HG02763 (cell line): ENCODE measurements around the gene KCNG2.

Experiments
- ATAC-seq: cut with Tn5 transposase; IDR thresholded peaks from one replicate; pipeline ENCODE4 v1.9.1; 2021; ENCODE audit warnings: mild to moderate bottlenecking, moderate library complexity; ENCODE audit not compliant: unreplicated experiment

The KCNG2 gene

GRCh38 chr18:79784965-79785770, 12.6 kb upstream of the KCNG2 start:
- ATAC-seq = no peak

DNA sequence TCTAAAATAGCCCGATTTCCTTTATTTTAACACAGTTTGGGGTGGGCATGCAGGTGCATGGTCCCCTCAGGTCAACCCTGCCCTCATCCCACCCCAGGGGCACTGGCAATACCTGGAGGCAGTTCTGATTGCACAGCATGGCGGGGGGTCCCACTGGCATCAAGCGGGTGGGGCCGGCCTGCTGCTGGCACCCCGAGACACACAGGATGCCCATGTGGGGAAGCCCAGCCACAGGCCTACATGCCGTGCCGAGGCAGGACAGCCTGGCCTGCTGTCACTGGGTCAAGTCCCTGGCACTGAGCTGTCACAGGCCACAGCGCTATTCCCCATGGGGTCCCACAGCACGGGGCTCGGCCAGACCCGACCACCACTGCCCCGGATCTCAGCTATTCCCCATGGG, 11.9 kb upstream of the KCNG2 start:
- ATAC-seq = no peak

DNA sequence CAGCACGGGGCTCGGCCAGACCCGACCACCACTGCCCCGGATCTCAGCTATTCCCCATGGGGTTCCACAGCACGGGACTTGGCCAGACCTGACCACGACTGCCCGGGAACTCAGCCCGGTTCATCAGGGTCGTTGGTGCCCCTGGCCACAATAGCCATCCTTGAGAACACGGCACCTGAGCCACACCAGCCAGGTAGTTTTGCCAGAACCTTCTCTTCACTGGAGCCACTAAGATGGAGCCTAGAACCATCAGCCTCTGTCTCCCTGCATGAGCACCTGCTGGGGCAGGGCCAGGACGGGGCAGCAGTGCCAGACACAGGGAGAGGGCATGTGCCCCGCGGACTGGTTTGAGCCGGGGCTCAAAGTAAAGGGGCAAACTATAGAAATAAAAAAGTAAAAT, 11.4 kb upstream of the KCNG2 start:
- no peak for ATAC-seq

- ATAC-seq = no peak
Observed at GRCh38 chr18:79786786-79787526, 10.8 kb upstream of the KCNG2 start.

DNA sequence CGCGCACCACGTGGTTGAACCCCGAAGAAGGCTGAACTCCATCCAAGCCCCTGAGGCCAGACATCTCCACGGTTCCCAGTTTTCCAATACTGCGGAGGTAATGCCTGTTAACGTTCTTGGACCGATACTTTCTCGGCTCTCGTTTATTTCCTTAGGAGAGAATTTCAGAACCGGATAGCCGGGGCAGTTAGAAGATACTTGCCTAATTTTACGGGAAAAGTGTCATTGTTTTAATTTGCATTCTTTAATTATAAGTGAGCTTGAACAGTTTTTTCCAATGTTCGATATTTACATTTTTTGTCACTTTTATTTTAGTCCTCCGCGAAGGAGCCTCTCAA, 10.2 kb upstream of the KCNG2 start:
- ATAC-seq = no peak

DNA sequence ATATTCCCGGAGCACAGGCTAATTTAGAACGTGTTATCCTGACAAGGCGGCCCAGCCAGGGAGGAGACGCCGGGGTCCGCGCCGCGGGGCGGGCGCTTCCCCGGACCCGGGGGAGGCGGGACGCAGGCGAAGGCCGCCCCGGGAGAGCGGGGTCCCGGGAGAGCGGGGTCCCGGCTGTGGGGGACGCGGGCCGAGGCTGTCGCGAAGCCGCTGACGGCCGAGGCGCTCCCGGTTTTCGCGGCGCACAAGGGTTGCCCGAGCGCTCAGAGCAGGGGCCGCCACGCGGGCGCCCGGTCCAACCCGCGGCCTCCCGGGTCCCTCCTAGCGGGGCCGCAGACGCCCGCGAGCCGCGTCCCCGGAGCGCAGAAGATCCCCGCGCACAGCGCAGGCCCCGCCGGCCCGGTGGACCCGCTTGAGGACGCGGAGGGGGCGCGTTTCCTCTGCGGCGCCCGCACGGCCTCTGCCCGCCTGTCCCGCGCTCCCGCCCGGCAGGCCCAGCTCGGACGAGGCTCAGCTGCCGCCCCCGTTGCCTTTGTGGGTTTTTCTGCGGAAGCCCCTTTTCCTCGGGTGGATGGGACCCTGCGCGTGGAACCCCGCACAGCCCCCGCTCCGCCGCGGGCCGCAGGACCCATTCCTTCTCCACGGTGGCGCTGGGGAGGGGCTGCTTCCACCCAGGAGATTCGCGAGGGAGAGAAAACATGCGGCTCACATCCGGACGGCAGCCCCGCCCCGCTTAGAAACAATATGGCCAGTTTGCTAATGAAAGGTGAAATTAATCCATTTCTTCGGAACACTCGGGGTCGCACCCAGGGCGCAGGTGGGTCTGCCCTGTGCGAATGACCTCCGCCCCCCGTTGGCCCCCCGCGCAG, 9.6 kb upstream of the KCNG2 start:
- ATAC-seq = no peak

DNA sequence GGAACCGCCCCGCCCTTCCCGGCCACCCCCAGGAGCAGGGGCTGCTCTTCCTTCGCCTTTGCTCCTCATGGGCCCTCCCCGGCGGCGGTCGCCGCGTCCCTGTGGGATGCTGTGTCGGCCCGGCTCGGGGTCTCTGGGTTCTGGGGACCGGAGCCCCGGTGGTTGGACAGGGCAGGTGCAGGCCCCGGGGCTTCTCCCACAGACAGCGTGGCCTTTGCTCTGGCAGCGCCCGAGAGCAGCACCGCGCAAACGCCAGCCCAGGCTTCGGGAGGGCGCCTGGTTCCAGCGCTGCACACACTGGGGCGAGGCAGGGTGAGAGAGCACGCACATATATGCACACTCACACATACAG, 9.0 kb upstream of the KCNG2 start:
- no peak for ATAC-seq

DNA sequence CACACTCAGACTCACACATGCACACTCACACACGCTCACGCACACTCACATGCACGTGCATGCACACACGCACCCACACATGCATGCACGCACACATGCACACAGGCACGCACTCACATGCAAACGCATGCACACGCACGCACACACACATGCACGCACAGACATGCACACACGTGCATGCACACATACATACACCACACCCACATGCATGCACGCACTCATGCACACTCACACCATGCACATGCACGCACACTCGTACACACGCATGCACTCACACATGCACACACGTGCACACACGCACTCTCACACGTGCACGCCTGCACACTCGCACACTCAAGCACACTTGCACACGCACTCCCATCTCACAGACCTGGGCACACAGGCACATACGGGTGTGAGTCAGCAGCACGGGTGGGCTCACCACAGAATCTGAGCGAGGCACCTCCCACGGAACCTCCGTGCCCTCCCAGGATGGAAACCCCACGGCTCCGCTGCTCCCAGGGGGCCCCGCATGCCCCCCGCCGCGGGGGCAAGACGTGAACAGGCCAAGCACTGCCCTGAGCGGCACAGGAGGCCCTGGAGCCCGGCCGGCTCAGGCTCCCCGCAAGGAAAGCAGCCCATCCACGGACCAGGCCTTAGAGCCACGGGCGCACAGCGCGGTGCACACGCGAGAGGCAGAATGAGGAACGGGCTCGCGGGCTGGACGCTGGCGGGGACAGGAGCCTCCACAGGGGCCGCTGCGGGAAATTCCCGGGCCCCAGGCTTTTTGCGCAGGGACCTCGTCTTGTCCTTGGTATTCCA, 8.4 kb upstream of the KCNG2 start:
- no peak for ATAC-seq

DNA sequence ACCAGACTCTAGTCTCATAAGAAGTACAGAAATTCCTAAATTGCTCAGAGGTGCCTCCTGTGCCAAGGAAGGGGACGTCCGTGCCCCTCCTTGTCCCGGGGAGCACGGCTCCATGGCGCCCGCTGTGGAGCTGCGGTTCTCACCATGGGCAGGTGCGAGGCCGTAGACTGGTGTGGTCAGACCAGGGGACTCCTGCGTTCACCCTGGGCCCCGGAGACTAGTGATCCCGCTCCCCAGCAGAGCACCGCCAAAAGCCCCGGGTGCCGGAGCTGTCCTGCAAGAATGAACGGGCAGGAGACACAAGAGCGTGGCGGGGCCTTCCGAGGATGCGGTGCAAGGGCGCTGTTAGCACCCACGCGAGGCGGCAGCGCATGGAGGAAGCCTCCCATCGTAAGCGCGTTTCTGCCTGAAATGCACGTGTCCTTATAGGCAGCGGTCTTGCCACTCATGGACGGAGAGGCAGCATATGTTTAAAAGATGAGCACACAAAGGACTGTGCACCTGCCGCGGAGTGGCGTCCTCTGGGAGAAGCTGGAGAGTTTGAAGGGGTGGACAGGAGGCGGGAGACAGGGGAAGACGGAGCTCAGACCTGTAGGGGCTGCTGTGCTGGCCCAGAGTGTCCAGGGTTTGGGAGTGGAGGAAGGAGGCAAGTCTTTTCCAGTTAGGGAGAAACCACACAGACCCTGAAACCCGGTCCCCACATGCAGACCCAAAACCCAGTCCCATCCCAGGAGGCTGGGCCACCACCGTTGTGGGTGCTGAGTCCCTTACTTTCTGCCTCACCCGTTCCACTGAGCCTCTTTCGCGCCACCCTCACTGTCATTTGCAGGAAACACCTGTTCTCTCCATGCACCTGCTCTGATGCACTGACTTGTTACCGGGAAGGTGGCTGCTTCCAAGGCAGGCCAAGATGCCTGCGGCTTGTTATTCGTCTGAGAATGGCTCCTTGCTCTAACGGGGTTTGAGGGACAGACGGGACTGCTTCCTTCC, 7.5 kb upstream of the KCNG2 start:
- no peak for ATAC-seq

GRCh38 chr18:79790996-79791972, 6.5 kb upstream of the KCNG2 start:
- no peak for ATAC-seq

DNA sequence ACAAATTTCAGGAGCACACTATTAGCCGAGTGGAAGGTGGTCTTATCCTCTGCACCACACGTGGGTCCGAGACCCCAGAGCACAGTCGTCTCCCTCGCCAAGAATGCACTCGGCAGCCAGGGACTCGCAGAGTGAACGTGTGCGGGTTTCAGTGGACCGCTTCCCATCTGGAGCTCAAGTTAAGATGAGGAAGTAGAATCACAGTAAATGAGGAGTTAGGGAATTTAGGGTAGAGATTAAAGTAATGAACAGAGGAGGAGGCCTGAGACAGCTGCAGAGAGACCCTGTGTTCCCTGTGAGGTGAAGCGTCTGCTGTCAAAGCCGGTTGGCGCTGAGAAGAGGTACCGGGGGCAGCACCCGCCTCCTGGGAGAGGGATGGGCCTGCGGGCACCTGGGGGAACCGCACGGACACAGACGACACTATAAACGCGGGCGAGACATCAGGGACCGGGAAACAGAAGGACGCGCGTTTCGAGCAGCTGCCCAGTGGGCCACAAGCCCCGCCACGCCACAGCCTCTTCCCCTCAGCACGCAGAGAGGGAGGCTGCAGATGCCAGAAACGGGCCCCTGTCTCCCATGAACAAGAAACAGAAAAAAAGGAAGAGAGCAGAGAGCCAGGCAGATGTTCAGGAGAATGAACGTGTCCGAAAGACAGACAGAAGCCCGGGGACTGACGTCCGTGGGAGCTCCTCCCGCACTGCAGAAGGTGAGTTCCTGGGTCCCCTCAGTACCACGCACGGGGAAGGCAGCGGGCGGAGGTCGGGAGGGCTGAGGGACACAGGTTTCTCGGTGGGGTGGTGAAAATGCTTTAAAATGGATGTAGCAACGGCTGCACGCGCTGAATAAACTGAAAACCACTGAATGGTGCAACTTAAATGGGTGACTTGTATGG, 5.4 kb upstream of the KCNG2 start:
- no peak for ATAC-seq

- ATAC-seq = no peak
Observed at GRCh38 chr18:79792988-79793355, 4.8 kb upstream of the KCNG2 start.

DNA sequence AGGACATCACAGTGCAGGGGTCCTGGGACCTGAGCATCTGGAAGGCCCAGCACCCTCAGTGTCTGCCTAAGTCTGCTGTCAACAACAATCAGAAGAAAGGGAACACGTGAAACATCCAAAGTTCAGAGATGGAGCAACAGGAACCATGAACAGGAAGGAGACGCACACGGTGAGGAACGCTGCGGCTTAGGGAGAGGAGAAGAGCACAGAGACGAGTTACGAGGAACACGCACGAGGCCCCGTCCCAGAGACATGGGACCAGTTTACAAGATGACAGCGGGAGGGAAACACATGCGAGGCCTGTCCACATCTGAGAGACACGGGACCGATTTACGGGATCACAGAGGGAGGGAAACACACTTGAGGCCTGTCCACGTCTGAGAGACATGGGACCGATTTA, 2.9 kb upstream of the KCNG2 start:
- ATAC-seq = no peak

DNA sequence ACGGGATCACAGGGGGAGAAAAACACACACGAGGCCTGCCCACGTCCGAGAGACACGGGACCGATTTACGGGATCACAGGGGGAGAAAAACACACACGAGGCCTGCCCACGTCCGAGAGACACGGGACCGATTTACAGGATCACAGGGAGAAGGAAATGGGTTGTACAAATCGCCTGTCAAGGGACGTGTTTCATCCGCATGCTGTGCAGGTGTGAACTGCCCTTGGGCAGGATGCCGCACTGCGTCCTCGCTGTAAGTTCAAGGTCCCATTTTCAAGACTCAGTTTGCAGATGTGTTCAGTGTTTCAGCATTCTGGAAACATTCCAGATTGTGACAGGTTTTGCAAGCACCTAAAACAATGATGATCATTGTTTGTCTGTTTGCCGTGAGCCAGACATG, 2.3 kb upstream of the KCNG2 start:
- ATAC-seq = no peak

- ATAC-seq = no peak
Observed at GRCh38 chr18:79796016-79796415, 1.7 kb upstream of the KCNG2 start.

GRCh38 chr18:79796531-79797405, 970 bp upstream of the KCNG2 start:
- no peak for ATAC-seq
